HG03175 (cell line): Measurements from ENCODE around the gene ZC3HAV1L.
"Not testable (repeated sequence)": the region's sequence is repeated elsewhere in the genome, so short reads cannot be mapped to it uniquely, and the experiment has no call there.

ENCODE experiments used
- ATAC-seq: cut with Tn5 transposase; IDR thresholded peaks from one replicate; pipeline ENCODE4 v1.9.1; 2021; ENCODE audit warnings: mild to moderate bottlenecking, moderate library complexity; ENCODE audit not compliant: unreplicated experiment

Gene ZC3HAV1L

DNA sequence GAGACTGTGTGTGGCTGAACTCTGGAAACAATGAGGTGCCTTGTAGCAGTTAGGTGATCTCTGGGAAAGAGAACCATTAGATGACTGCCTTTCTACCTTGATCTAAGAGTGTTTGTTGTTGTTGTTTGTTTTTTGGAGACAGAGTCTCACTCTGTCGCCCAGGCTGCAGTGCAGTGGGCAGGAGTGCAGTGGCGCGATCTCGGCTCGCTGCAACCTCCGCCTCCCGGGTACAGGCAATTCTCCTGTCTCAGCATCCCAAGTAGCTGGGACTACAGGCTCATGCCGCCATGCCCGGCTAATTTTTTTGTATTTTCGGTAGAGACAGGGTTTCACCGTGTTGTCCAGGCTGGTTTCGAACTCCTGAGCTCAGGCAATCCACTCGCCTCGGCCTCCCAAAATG lies 18.8 kb upstream of the ZC3HAV1L start:
- not testable (repeated sequence) for ATAC-seq

DNA sequence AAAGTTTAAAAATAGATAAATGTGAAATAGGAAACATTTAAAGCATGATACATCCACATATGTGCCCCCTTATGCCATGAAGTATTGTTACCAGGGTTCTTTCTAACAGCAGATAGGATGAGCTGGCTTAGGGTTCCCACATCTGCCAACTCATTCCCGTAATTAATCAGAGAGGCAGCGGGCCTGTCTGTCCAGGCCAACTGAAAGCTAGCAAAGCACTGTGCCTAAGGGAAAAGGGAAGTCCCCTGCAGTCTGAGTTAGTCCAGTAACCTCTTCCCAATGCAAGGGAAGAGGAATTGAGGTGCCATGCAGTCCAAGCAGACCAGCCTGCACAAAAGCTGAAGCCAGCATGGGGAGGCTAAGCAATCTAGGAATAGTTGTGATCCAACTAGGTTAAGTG lies 18.3 kb upstream of the ZC3HAV1L start:
- no peak for ATAC-seq

DNA sequence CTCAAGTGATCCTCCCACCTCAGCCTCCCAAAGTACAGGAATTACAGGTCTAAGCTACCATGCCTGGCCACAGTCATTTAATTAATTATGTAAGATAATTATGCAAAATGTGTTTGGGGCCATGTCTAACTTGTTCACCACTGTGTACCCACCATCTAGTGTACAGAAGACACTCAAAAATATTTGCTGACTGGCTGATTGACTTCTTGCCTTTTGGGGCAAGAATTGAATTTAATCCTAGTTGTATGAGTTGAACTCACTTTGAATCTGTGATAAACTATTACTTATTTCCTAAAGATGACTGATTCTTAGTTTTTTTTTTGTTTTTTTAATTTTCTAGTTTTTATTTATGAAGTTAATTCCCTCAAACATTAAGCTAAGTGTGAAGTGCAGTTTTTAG lies 15.8 kb upstream of the ZC3HAV1L start:
- ATAC-seq = no peak

DNA sequence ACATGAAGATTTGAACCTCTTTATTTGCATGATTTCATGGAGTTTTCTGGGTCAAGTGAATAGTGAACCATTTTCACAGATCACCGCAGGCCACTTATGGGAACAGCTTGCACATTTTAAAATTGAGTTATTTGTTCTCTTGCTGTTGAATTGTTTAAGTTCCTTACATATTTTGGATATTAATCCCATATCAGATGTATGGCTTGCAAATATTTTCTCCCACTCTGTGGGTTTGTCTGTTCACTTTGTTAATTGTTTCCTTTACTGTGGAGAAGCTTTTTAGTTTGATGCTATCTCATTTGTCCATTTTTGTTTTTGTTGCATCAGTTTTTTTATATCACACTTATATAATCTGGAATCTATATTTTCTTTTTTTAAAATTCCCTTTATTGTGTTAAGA lies 14.1 kb upstream of the ZC3HAV1L start:
- ATAC-seq = no peak

DNA sequence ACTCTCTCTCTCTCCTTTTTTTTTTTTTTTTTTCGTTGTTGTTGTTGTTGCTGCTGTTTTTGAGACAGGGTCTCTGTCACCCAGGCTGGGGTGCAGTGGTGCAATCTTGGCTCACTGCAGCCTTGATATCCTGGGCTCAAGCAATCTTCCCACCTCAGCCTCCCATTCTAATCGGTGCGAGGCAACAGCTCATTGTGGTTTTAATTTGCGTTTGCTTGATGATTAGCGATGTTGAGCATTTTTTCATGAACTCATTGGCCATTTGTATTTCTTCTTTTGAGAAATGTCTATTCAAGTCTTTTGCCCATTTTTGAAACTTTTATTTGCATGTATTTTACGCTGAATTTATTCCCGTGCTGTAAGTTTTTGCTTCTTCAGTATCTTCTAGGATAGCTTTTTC lies 13.3 kb upstream of the ZC3HAV1L start:
- ATAC-seq = no peak

DNA sequence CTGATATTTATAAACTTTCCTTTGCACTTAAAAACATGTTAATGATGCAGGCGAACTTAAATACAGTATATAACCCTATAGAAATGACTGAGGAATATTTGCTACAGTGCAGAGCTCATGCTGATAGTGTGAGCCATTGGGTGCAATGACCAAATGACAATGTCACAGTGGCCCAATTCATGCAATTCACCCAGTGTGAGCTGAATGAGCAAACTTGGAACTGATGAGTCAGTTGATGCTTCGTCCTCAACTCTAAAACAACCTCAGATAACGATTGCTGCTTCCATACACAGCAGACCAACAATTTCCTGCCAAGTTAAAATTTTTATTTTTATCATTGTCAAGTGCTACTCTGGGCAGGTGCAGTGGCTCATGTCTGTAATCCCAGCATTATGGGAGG lies 12.1 kb upstream of the ZC3HAV1L start:
- ATAC-seq = no peak

DNA sequence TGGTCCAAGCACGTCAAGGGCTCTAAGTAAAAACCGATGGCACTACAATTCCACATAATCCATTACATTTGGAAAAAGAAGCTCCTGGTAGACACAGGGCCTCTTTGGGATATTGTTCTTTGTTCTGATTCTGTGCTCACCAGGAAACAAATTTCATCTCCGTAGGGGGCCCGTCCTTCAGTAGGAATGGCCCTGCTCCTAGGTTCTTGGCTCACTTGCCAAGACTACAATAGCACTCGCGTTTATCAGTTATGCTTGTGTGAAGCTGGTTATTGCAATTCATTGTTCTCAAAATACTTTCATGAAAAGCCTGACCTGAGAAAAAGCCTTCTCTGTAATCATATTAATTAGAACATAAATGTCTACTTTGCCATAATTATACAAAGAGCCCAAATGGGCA lies 10.3 kb upstream of the ZC3HAV1L start:
- no peak for ATAC-seq

DNA sequence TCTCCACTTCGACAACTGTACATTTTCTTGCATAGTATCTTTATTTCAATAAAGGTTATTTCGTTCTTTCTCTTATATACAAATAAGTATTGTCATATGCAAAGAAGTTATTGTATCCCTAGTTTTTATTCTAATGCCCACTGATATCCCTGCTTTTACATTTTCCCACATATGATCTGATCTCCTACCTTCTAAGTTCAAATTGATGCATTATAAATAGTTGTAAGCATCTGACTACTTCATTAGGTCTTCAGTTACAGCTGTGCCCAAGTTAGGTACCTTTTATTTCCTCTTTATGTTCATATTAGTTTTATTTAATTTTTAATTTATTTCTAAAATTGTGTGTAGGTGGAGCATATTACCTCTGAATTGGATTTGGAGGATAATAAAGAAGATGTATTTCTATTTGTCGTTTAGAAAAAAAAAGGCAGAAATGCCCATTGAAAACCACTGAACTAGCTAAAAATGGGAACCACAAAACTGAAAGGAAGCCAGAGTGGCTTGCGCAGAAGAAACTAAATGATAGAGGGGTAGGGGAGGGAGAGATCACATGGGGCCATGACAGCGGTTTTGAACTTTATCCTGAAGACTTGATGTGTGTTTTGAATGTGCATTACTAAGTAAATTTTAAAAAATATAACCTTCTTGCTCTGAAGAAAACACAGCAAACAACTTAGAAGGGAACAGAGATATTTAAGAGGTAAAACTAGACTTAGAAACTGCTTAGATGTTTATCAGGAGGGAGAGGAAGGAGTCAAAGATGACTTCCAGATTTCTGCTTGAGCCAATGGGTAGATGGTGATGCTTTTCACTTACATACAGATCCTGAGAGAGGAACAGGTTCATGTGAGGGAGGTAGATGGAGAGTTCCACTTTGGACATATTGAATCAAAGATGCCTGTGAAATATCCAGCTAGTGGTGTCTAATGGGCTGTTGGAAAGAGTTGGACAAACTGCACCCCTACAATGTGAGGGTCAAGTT lies 9.3 kb upstream of the ZC3HAV1L start:
- no peak for ATAC-seq

DNA sequence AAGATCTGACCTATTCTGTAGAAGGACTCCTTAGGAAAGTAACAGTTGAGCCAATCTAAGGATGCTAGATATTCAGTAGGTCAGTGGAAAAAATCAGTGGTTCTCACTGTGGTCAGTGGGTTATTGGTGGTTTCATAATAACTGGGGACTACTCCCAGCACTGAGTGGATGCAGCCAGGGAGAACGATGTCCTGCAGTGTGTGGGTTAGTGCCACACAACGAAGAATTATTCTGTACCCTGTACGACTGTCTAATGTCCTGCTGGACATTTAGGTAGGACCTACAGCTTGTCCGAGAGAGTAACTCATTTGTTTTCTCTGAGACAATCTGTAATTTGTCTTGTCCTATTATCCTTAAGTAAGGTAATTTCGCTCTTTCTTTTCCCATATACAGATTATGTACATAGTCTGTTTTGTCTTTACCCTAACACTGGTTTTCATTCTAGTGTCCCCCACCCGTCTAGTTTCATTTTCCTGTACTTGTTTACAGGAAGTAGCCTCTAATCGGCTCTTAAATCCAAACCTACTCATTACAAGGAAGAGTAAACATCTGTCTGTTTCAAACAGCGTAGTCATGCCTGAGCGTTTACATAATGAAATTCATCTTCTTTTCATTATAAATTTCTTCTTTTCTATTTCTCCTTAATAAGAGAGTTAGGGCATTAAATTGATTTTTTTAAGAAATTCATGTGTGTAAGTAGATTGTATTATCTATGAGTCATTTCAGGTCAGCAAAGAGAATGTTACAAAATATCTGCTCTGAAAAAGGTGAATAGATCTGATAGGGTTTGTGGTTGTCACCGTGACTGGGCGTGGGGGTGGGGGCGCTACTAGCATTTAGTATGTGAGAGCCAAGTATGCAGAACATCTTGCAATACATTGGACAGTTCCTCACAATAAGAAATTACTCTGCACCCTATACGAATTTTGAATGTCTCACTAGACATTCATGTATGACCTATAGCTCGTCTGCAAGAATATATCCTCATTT lies 8.3 kb upstream of the ZC3HAV1L start:
- ATAC-seq = no peak

DNA sequence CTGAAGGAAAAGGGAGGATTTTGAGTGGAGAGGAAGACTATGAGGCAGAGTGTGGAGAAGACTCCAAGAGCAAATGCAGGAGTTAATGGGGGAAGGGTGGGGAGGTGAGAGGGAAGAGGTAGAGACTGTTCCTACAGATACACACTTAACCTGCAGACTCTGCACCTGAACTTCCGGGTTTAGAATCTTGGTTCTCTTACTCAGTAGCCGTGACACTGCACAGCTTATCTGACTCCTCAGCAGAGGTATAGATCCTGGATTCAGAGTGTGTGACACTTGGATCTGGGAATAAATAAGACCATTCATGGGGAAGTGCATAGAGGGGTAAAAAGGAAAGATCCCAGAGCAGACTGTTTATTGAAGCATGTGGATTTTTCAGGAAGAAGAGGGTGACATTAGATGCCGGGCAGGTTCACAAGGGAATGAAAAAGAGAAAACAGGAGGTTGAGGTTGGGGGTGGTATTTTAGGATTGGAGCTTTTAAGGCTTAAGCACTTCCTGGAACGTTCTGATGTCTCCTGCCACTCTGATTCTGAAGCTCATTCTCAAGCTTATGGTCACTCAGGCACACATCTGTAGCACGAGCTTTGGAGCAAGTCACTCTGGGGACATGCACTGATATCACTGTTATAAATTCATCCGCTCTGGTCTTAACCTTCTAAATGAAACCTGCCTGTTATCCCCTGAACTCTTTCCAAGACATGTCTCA lies 5.7 kb upstream of the ZC3HAV1L start:
- ATAC-seq = no peak

DNA sequence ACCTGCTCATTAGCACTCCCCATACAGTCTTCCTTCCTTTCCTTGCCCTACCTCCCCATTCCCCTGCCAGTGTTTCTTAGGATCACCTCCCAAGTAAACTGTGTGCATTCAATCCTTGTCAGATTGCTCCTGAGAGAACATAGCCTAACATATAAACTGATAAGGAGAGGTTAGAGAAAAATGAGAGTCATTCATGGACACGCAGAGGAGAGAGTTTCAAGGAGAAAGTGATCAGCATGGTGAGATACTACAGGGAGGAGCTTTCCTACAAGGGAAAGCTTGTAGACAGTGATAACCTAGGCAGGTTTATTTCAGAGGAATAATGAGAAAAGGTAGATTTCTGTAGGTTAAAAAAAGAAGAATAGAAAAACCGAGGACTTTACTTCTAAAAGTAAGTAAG lies 2.8 kb upstream of the ZC3HAV1L start:
- no peak for ATAC-seq

DNA sequence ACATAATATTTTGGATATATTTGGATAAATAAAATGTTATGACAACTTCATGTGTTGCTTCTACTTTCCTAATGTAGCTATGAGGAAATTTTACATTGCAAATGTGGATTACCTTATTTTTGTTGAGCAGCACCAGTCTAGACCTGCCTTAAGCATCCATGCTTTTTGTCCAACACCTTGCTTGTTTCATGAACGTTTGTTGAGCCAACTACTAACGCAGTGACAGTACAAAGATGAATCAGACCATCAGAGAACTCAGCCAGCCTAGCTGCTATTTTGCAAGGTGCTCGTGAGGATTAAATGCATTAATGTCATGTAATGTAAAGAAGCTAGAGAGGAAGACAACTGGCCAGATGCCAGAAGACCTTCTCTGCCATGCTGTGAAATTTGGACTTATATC lies 1.1 kb upstream of the ZC3HAV1L start:
- no peak for ATAC-seq

DNA sequence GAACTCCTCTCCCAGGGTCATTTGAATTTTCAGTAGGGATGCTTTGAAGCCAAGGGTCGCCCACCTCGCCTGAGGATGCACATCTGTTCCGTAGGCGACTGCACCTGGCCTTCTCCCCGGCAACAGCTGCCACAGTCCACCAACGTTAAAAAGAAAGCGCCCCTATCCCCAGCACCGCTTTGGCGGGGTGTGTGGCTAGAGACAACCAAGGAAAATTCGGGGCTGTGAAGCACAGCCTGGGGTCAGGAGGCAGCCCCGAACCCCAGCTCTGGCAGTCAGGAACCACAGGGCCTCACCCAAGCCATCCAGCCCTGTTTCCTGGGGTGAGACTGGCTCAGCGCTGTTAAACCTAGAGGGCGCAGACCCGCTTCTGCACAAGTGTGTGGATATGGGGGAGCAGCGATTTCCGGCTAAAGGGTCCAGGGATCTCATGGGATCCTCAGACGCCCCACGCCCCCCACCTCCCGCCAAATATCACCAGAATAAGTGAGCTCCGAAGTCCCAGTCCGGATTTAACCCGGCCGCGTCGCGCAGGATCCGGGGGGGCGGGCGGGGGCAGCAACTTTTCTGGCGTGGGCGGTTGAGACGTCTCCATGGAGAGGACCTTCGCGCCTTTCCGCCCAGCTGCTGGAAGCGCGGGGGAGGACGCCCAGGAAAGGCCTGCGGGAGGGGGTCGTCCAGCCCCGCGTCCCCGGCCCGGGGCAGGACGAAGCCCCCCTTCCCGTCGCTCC lies 822 bp downstream of the ZC3HAV1L start:
- ATAC-seq = peak; percentile 30

DNA sequence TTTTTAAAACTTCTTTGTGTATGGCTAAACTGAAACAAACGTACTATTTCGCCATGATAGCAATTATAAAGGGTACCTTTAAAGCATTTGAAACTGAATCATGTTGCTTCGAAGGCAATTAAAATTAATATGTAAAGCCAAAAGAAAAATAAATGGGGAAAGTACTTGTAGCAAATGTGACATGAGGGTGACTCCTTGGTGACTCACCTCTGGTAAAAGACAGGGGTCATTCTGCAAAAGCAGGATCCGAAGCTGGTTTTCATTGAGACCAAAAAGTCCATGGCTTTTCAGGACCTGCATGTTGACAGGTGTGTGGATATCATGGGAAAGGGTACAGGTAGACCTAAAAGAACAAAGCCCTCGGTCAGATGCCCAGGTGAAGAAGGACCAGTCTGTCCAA lies 1.5 kb downstream of the ZC3HAV1L start:
- ATAC-seq = no peak

DNA sequence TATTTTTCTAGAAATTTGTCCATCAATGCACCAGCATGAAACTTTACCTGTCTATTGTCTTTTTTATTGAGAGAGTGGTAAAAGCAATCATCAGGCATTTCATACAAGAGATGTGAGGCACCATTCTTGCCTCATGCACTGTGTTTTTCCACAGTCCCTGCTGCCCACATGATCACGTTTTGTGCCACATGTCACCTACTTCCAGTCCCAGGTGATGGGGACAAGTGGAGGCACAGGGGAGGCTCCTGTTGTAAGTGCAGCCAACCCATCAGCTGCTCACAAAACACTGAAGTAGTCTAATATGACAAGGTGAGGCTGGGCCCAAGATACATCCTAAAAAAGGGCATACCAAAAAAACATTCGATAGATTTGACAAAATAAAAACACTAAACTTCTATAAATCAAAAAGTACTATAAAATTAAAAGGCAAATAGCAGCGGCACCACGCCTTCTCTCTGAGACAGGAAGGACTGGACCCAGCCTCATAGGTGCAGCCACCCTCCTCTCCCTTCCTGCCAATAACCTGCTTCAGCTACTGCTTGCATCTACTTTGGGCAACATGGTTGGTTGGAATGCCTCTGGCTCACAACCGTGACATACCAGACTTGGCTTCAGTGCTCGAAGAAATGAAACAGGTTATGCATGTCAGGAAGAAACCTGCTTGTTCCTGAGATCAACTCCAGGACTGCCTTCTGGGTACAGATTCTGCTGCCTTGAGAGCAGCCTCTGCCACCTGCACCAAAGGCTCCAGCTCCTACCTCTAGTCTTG lies 2.3 kb downstream of the ZC3HAV1L start:
- no peak for ATAC-seq

DNA sequence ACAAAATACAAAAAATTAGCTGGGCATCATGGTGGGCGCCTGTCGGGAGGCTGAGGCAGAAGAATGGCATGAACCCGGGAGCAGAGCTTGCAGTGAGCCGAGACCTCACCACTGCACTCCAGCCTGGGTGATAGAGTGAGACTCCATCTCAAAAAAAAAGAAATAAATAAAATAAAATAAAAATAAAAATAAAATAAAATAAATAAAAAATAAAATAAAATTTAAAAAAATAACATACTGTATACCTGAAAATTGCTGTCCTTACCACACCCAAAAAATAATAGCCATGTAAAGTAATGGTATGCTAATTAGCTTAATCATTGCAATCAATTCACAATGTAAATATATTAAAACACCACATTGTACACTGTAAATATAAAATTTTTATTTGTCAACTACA lies 3.4 kb downstream of the ZC3HAV1L start:
- no peak for ATAC-seq

DNA sequence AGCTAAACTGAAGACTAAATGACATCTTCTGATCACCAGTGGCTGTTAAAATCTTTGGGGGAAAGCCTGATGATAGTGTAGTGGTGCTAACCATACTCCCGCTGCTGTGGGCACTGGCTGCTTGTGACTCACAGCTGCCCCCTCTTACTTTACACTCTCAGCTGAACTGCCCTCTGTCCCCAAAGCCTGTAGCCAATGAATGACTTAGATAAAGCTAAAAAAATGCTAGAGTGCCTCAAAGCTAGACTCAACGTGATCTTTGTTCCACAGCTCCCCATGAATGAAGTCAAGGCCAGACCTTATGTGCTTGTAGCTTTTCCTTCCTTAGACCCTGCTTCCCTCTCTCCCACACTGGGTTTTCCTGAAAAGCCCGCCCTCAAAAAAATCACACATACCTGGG lies 6.5 kb downstream of the ZC3HAV1L start:
- ATAC-seq = no peak

DNA sequence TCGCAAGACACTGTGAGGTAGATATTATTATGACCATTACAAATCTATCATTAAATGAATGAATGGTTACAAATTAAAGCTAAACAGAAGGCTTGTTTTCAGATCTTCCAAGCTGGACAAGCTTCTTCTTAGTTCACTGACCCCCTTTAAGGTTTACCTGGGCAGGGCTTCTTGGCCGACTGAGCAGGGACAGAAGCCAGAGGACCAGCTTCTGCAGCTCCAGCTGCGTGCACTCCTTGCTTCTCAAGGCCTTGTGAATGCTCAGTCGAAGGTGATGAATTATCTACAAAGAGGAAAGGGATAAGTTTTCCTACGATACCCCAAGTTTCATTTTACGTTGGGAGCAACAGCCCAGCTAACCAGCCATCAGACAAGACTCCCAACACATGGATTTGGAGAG lies 9.3 kb downstream of the ZC3HAV1L start:
- ATAC-seq = no peak

DNA sequence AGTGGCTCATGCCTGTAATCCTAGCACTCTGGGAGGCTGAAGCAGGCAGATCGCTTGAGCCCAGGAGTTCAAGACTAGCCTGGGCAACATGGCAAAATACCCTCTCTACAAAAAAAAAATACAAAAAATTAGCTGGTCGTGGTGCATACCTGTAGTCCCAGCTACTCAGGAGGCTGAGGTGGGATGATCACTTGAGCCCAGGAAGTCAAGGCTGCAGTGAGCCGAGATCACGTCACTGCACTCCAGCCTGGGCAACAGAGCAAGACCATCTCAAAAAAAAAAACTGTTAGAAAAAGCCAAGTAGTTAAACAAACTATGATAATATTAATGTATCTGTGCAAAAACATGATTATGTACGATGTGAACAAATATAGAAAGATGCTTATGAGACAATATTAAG lies 10.0 kb downstream of the ZC3HAV1L start:
- ATAC-seq = not testable (repeated sequence)

DNA sequence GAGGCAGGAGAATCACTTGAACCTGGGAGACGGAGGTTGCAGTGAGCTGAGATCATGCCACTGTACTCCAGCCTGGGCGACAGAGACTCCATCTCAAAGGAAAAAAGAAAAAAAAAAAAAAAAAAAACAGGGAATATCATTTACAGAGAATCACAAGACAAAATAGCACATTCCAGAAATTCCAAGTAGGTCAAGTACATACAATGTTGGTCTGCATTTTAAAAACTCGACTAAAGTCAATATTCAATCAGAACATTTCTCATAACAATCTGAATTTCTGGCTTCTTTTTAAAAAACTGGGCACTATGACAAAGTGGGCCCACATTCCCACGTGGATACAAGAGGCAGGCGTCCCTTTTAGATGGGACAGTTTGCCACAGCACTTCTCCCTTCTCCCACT lies 12.8 kb downstream of the ZC3HAV1L start:
- ATAC-seq = no peak
